ENCODE measurements around the gene TRAF3IP1. TPM values are rescaled to one million over a fixed set of nuclear protein-coding genes. Genes with fewer than 3 reads are reported as not detected.

Gene TRAF3IP1
- total and polyA plus RNA-seq, 2 of the 13 experiments (the other 11 are each of a cell fraction or from before 2014, with no cell fraction given): 4.1 to 12.9 TPM

DNA sequence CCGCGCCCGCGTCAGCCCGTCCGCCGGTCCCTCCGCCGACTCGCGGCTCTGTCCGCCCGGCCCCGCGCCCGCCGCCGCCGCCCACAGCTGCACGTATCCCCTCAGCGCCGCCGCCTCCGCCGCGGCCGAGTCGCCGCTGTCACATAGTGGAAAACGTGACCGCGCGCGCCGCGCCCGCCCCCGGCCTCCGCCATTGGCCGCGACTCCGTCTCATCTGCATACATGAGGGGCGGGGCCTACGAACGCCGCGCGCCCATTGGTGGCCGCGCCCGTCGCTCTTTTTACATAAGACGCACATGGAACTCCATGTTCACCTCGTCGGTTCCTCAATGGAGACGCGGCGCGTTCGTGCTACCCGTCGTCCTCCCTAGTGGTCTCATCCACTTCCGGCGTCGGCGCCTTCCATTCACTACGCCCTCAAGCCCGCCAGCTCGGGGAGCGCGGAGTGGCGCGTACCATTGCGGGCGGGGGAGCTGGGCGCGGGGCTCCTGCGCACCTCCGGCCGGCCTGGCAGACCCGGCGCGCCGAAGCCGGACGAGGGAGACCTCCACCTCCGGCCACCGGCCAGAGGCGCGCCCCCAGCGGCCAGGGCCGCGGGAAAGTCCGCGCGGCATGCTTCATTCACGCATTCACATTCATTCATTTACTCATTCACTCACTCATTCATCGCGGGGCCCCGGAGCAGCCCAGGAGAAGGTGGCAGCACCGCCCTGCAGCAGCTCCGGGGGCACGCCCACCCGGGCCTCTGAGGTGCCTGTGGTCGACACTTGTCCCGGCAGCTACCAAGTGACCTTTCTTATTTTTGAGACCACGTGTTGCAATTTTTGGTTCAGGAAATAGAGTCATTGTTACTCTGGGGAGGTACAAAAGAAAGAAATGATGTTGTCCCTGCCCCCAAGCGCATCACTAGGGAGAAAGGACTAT is 31.4 kb upstream of the TRAF3IP1 start (continued):
- TF ChIP-seq, protein P1, sequence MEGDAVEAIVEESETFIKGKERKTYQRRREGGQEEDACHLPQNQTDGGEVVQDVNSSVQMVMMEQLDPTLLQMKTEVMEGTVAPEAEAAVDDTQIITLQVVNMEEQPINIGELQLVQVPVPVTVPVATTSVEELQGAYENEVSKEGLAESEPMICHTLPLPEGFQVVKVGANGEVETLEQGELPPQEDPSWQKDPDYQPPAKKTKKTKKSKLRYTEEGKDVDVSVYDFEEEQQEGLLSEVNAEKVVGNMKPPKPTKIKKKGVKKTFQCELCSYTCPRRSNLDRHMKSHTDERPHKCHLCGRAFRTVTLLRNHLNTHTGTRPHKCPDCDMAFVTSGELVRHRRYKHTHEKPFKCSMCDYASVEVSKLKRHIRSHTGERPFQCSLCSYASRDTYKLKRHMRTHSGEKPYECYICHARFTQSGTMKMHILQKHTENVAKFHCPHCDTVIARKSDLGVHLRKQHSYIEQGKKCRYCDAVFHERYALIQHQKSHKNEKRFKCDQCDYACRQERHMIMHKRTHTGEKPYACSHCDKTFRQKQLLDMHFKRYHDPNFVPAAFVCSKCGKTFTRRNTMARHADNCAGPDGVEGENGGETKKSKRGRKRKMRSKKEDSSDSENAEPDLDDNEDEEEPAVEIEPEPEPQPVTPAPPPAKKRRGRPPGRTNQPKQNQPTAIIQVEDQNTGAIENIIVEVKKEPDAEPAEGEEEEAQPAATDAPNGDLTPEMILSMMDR (CRISPR knock-in tag; IDR thresholded peaks at IDR 0.05): peak; percentile 46
- TF ChIP-seq NAIF1 (CRISPR knock-in tag; IDR thresholded peaks at IDR 0.05; ENCODE audit: borderline replicate concordance) (no peak), ZBTB43 (CRISPR knock-in tag; conservative IDR thresholded peaks at IDR 0.05) (peak; percentile 58; the same call in 1 of the 2 replicates), RERE (CRISPR knock-in tag; IDR thresholded peaks at IDR 0.05; ENCODE audit: low read depth) (no peak; the same call in 1 of the 2 replicates), ATRX (CRISPR knock-in tag; IDR thresholded peaks at IDR 0.05; ENCODE audit: borderline replicate concordance) (no peak), TFDP2 (CRISPR knock-in tag; IDR thresholded peaks at IDR 0.05) (peak; percentile 92), ETS1 (CRISPR knock-in tag; IDR thresholded peaks at IDR 0.05) (0 out of 2 replicates have a peak, but pooled peaks have one; percentile 25), NCOA5 (CRISPR knock-in tag; IDR thresholded peaks at IDR 0.05) (no peak), RBM22 (optimal IDR thresholded peaks at IDR 0.05; ENCODE audit: low read length) (no peak), PRDM4 (CRISPR knock-in tag; IDR thresholded peaks at IDR 0.05; ENCODE audit: borderline replicate concordance) (no peak), LBX2 (CRISPR knock-in tag; IDR thresholded peaks at IDR 0.05; ENCODE audit: borderline replicate concordance) (0 out of 2 replicates have a peak, but pooled peaks have one; percentile 60), SP140L (CRISPR knock-in tag; IDR thresholded peaks at IDR 0.05; ENCODE audit: borderline replicate concordance) (no peak; the same call in 1 of the 2 replicates)
